ENCODE data around the gene DGKH.
"Not testable (repeated sequence)": the region's sequence is repeated elsewhere in the genome, so short reads cannot be mapped to it uniquely, and the experiment has no call there.

Gene DGKH

GRCh38 chr13:42152495-42152894 lies 104.0 kb downstream of the DGKH start:
- no peak overlapping the region for H3K4me3 ChIP-seq (replicated peaks in 1 of 2; ENCODE audit: low read depth in 2 of 2, low read length in 2 of 2)
- DNase-seq (ENCODE audit: low read depth in 2 of 2) = no peak
- TF ChIP-seq CTCF (IDR thresholded peaks at IDR 0.05; ENCODE audit: low read depth, low read length) = no peak

GRCh38 chr13:42153199-42154113 lies 105.0 kb downstream of the DGKH start:
- TF ChIP-seq CTCF (IDR thresholded peaks at IDR 0.05; ENCODE audit: low read depth, low read length) = no peak
- no peak overlapping the region for H3K4me3 ChIP-seq (replicated peaks in 1 of 2; ENCODE audit: low read depth in 2 of 2, low read length in 2 of 2)
- peak in 1 of 2 donors; percentile 31 for DNase-seq (ENCODE audit: low read depth in 2 of 2)

- no peak for DNase-seq (ENCODE audit: low read depth in 2 of 2)
- TF ChIP-seq CTCF (IDR thresholded peaks at IDR 0.05; ENCODE audit: low read depth, low read length) = no peak
- H3K4me3 ChIP-seq (replicated peaks in 1 of 2; ENCODE audit: low read depth in 2 of 2, low read length in 2 of 2) = no peak overlapping the region
Observed at GRCh38 chr13:42155251-42155650, 106.8 kb downstream of the DGKH start.

GRCh38 chr13:42163338-42163737 lies 114.9 kb downstream of the DGKH start:
- not testable (repeated sequence) for H3K4me3 ChIP-seq (replicated peaks in 1 of 2; ENCODE audit: low read depth in 2 of 2, low read length in 2 of 2); DNase-seq (ENCODE audit: low read depth in 2 of 2)

GRCh38 chr13:42163910-42164309 lies 115.5 kb downstream of the DGKH start:
- not testable (repeated sequence) for DNase-seq (ENCODE audit: low read depth in 2 of 2); H3K4me3 ChIP-seq (replicated peaks in 1 of 2; ENCODE audit: low read depth in 2 of 2, low read length in 2 of 2)

- no peak for TF ChIP-seq CTCF (IDR thresholded peaks at IDR 0.05; ENCODE audit: low read depth, low read length)
- DNase-seq (ENCODE audit: low read depth in 2 of 2) = no peak
- H3K4me3 ChIP-seq (replicated peaks in 1 of 2; ENCODE audit: low read depth in 2 of 2, low read length in 2 of 2) = no peak overlapping the region
Observed at GRCh38 chr13:42164557-42165125, 116.2 kb downstream of the DGKH start.

GRCh38 chr13:42168496-42168895 lies 120.0 kb downstream of the DGKH start:
- DNase-seq (ENCODE audit: low read depth in 2 of 2) = no peak
- TF ChIP-seq CTCF (IDR thresholded peaks at IDR 0.05; ENCODE audit: low read depth, low read length) = no peak
- no peak overlapping the region for H3K4me3 ChIP-seq (replicated peaks in 1 of 2; ENCODE audit: low read depth in 2 of 2, low read length in 2 of 2)
